Activated T-helper 1 cell treated with anti-CD3 and anti-CD28 coated beads, Interleukin-2, amount 50 U/mL, for 16 hours (primary cell): Measurements from ENCODE around the gene PHF2.

Experiments used
- DNase-seq, 2 donors: peaks; one replicate each; pipeline ENCODE4 v3.0.0-alpha.2; 2020; ENCODE audit warnings: low read depth in 1 of 2, low spot score in 1 of 2

Gene PHF2

GRCh38 chr9:93697352-93698139 lies 121.2 kb downstream of the PHF2 start:
- DNase-seq = no peak

- no peak for DNase-seq
Measured at GRCh38 chr9:93698140-93698908, 121.9 kb downstream of the PHF2 start.

DNA sequence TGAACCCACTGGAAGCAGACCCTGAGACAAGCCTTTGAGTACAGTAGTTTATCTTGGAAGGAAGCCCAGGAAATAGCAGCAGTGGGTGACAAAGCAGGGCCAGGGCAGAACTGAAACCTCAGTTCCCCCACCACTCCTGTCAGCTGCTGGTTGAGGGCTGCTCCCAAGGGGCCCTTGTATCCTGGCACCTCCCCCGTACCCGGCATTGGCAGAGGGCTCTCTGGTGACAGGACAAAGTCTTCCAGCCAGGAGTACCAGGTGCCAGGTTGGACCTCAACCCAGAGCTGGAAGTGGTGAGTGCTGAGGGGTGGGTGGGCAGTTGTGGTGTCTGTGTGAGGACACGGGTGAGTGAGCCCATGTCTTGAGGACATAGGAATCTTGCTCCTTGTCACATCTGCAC lies 123.3 kb downstream of the PHF2 start:
- DNase-seq = no peak

- DNase-seq = no peak
Measured at GRCh38 chr9:93701494-93702218, 125.3 kb downstream of the PHF2 start.

GRCh38 chr9:93702261-93702660 lies 125.9 kb downstream of the PHF2 start:
- DNase-seq = no peak

DNA sequence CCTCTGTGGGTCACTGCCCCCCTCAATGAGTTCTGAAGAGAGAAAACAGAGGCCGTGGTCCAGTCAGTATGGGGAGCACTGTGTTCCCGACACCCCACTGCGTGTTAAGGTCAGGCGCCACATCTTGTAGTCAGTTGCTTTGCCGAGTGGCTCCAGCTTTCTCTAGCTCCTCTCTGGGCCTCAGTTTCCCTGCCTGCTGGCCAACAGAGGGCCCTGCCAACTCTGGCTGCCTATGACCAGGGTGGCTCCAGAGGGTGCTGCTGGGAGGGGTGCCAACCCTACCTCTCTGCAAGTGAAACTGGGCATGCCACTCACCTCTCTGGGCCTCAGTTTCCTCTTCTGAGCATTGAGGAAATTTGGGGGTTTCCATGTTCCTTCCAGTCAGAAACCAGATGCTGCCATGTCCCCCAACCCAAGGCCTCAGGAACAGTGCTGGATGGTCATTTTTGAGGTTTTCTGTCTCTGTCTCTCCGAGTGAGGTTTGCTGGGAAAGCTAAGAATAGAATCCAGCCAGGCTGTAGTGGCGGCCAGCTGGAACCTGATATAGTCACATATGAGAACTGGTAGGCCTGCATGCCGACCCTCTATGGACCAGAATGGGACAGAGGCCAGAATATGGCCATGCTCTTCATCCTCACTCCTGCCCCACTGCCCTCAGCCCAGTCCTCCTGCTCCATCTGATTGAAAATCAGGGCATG lies 132.1 kb downstream of the PHF2 start:
- DNase-seq = no peak

GRCh38 chr9:93708987-93709302 lies 132.6 kb downstream of the PHF2 start:
- DNase-seq = no peak

DNA sequence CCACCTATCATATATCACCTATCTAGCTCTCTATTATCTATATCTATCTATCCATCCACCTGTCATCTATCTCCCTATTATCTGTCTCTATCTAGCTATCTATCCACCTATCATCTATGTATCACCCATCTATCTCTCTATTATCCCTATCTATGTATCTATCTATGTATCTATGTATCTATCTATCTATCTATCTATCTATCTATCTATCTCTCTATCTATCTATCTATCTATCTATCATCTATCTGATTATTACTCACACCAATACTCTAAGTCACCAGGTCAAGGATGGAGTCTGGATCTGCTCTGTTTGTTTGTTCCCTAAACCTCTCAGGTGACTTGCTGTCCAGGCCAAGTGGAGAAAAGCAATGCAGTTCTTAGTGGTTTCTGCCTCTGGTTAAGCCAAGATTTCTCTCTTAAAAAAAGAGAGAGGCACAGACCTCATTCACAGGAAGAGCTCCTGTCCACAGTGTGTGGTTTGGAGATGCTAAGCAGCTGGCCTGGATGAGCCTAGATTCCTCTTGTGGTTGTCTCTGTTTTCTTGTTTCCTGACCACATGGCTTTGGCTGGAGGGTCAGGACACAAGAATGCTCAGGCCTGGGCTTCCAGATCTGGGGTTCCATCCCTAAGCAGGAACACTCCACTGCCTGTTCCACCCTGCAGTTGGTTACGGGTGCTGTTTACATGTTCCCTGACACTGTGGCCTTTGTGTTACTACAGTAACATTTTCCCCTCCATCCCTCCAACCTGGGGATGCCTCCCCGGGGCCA lies 133.4 kb downstream of the PHF2 start:
- no peak for DNase-seq

DNA sequence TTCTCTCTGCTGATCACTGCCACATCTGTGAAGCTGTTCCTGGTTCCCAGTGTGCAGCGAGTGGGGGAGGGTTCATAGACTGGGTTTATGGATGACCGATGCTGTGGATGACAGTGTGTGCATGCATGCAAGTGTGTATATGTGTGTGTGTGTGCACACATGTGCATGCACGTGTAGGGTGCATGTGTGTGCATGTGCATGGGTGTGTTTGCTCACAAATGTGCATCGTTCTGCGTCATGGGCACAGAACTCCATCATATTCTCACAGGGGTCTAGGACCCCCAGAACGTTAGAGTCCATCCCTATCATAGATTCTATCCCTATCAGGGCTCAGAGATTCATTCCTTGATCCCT lies 134.0 kb downstream of the PHF2 start:
- DNase-seq = no peak

DNA sequence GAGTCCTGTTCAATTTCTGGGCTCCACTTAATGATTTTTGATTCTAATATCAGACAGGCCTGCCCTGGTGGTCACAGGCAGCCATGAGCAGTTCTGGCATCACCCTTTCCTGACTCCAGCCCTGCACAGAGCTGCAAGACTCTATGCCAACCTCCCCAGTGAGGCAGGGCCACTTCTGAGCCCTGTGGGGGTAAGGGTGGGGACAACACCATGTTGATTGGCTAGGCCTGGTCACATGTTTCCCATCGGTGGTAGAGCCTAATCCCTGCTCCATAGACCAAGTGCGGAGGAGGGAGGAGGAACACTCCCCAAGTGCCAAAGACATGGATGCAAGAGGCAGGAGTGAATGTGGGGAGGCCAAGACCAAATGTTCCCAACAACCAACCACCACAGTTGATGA lies 134.6 kb downstream of the PHF2 start:
- no peak for DNase-seq

- no peak for DNase-seq
Measured at GRCh38 chr9:93712896-93713295, 136.5 kb downstream of the PHF2 start.

DNA sequence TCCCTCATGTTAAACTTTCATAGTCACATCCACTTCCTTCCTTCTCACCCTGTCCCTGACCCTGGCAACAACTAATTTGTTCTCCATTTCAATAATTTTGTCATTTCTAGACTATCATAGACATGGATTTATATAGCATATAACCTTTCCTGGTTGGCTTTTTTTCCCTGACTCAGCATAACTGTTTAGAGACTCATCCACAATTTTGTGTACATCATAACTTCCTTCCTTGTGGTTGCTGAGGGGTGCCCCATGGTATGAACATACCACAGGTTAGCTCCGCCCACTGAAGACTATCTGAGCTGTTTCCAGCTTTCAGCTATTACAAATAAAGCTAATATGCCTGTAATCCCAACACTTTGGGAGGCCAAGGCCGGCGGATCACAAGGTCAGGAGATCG lies 137.3 kb downstream of the PHF2 start:
- DNase-seq = no peak

- DNase-seq = no peak
Measured at GRCh38 chr9:93721417-93721965, 145.1 kb downstream of the PHF2 start.

GRCh38 chr9:93724852-93725251 lies 148.5 kb downstream of the PHF2 start:
- no peak for DNase-seq

- DNase-seq = no peak
Measured at GRCh38 chr9:93725382-93725781, 149.0 kb downstream of the PHF2 start.

DNA sequence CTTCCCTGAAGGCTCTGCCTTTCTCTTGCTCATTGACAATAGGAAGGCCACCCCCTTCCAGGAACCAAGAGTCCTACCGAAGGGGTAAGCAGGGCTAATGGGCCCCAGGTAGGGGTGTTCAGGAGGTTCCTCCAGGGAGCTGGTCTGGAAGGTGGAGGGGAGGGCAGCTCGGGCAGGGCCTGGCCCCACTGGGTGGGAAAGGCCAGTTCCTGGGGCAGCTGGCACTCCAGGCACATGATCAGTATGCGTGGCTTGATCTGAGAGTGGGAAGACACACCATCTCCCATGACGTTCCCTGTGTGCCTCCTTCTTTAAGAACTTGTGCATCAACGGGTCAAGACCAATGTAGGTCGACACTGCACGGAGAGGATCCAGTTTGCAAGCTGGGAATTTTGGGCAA lies 149.8 kb downstream of the PHF2 start:
- no peak for DNase-seq
